Measurements from ENCODE around the gene SHC1.

GRCh38 chr1:155019377-155020245 lies 49.1 kb upstream of the SHC1 start:
- TF ChIP-seq CTCF (IDR thresholded peaks at IDR 0.05) (no peak), EZH2 (IDR thresholded peaks at IDR 0.05; ENCODE audit: borderline replicate concordance, insufficient read depth, low read depth, low read length, poor library complexity, severe bottlenecking) (no peak)

Measured in B cell (primary cell).